AG09319 (cell line): ENCODE data around the gene CTNNA1.

ENCODE experiments used
- DNase-seq: peaks from one replicate; pipeline ENCODE4 v3.0.0-alpha.2; 2010; ENCODE audit warnings: low read depth; ENCODE audit errors: extremely low read depth
- CTCF ChIP-seq: IDR thresholded peaks from 2 replicates; pipeline ENCODE4 v1.5.1; 2011; ENCODE audit warnings: low read depth, mild to moderate bottlenecking, inconsistent platforms, low read length, moderate library complexity

The CTNNA1 gene

DNA sequence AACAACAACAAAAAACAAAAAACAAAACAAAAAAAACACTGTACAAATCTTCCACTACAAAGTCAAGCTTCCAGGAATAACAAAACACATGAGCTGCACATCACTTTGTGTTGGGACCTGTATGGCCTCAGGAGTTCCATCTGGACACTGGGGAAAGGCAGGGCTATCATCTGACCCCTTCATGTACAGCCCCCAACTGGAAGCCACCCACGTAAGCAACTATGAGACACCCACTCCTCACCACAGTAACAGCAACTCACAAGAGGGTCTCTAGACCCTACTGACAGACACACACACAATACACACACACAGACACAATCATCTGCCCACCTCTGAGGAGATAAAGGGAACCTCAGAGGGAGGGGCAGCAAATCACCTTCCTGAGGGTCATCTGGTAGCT, 203.6 kb downstream of the CTNNA1 start:
- TF ChIP-seq CTCF, result no peak
- no peak for DNase-seq

DNA sequence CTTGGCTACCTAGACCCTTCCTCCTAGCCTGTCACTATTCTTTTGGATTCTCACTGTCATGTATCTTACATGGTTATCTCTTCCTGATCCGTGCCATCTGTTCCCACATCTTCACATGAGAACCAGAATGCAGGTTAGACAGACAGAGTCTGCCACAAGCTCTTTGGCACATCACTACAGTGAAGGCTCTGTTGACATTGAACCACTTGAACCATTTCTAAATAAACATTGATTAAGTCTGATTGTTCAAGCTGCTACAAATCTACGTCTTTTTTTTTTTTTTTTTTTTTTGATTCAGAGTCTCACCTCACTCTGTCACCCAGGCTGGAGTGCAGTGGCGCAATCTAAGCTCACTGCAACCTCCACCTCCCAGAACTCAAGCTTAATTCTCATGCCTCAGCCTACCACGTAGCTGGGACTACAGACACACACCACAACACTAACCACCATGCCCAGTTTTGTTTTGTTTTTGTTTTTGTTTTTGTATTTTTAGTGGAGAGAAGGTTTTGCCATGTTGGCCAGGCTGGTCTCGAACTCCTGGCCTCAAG, 207.0 kb downstream of the CTNNA1 start:
- no peak for TF ChIP-seq CTCF
- no peak for DNase-seq

DNA sequence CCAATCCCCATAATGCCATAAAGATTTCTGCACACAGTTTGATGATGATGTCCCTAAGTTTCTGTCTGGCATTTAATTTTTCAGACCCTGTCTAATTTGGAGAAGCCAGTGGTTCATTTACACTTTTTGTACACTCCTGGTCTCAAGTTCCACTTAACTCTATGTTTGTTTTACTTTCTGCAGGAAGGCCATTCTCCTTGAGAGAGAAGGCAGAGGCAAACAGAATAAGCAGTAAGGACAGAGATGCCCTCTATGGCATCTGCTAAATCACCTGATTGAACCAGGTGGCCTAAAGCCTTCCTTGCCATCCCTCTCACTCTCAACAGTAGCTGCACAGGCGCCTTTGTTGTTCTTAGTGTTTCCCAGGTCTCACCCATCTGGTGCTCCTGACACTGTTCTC, 208.0 kb downstream of the CTNNA1 start:
- no peak for TF ChIP-seq CTCF
- no peak for DNase-seq

DNA sequence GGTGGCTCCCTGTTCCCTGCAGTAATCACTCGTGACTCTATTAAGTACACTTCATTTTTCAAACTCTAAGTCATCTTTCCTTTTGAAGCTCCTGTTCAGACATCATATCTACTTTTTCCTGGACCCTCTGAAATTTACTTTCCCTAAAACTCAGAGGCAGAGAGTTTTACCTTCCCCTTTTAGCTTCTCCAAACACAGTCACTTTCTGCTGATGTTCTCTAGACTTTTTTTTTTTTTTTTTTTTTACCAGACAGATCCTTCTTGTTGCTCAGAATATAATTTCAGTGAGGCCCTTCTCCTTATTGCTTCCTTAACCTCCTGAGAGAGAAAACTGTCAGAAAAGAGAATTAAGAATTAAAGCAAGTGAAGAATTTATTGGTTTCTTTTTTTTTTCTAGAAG, 208.5 kb downstream of the CTNNA1 start:
- no peak for DNase-seq
- no peak for TF ChIP-seq CTCF

DNA sequence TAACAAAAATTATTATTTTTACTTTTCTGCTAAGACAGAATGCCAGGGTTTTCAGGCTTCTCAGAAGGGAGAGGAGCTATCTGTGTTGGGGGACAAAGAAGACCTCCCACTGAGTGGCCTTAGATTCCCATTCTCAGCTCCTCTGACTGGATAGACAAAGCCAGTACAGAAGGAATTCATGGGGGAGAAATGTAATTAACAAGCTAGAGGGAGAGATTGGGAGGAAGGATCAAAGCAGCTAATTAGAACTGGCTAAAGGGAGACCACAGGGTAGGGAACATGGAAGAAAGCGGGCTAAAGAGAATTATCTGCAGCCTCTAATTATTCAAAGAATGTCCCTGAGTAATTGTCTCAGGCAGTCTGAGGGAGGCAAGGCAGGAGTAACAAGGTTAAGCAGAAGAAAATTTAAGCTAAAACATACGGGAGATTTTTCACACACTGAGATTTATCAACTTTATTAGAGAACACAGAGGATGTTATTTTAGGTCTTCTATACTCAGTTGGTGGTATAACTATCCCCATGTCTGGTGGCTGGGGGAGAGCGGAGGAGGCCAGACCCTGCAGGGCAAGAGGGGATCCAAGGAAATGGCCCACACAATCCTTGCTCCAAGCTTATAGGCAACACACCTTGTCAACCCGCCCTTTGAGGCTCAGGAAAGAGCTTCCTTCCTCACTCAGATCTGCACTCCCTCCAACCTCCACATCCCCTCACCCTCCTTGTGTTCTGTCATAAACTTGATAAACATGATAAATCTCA, 209.6 kb downstream of the CTNNA1 start:
- no peak for TF ChIP-seq CTCF
- no peak for DNase-seq

GRCh38 chr5:138963763-138964371, 210.6 kb downstream of the CTNNA1 start:
- DNase-seq, result no peak
- TF ChIP-seq CTCF, result no peak

DNA sequence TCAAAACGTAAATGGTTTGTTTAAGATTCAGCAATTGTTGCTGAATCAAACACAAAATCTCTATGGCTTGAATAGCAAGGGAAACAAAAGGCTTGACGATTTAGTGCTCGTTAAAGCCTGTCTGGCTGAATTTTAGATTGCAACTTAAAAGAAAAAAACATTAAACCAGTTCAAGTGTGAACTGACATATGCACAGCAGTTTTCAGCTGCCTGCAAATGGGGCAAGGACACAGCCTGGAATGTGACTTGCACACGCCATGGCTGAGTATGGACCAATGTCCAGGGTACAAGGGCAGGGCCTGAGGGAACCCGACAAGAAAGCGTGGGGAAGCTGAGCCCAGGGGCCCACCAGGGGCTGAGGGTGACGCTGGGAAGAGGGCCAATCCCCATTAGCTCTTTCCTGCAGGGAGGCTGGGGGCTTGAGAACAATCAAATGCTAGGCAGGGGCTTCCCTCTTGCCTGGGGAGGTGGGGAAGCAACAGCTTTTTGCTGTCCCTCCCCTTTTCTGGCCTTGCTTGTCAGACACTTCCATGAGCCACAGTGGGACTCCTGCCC, 211.5 kb downstream of the CTNNA1 start:
- DNase-seq, result no peak
- TF ChIP-seq CTCF, result no peak
